Mesothelial cell of epicardium (in vitro differentiated cells): ENCODE results near the gene MRPL39. TPM values are rescaled to one million over a fixed set of nuclear protein-coding genes. Genes with fewer than 3 reads are reported as not detected.
A peak's percentile ranks its signal among the peaks of the same experiment; 100 is the strongest.
"Not testable (repeated sequence)": the region's sequence is repeated elsewhere in the genome, so short reads cannot be mapped to it uniquely, and the experiment has no call there.

Experiments
- DNase-seq, 2 experiments: peaks; one replicate each; pipeline ENCODE4 v3.0.0; 2021; ENCODE audit warnings: low spot score in 2 of 2; ENCODE audit not compliant: unreplicated experiment in 2 of 2
- H3K27ac Mint-ChIP-seq: 2 replicates; pipeline ENCODE4 v1.8.0; 2021; ENCODE audit warnings: mixed read lengths
- H3K27me3 Mint-ChIP-seq: 2 replicates; pipeline ENCODE4 v1.8.0; 2021; ENCODE audit warnings: low read depth, mixed read lengths
- H3K36me3 Mint-ChIP-seq: 2 replicates; pipeline ENCODE4 v1.8.0; 2021; ENCODE audit warnings: mixed read lengths
- H3K4me1 Mint-ChIP-seq: 2 replicates; pipeline ENCODE4 v1.8.0; 2021; ENCODE audit warnings: mixed read lengths
- H3K4me3 Mint-ChIP-seq: 2 replicates; pipeline ENCODE4 v1.8.0; 2021; ENCODE audit warnings: mild to moderate bottlenecking, moderate library complexity, mixed read lengths
- H3K9me3 Mint-ChIP-seq: 2 replicates; pipeline ENCODE4 v1.8.0; 2021; ENCODE audit warnings: mixed read lengths
- CTCF ChIP-seq: fragments of 200-600 bp; sonication (generic); IDR thresholded peaks from one replicate; pipeline ENCODE4 v1.5.0; 2021; ENCODE audit warnings: antibody characterized with exemption; ENCODE audit not compliant: unreplicated experiment
- total RNA-seq: library from RNA; stranded (reverse); gene quantifications from 3 replicates; pipeline ENCODE4 v1.2.1, GENCODE V29; 2021

The MRPL39 gene
- total RNA-seq, 1 donor from 2014 or later, result 26.4 TPM

- no peak for DNase-seq
- Mint-ChIP-seq H3K4me3 (peak overlapping the region; percentile 60), H3K4me1 (peaks cover 17% of the 10 kb centered on the region), H3K36me3 (no peaks in the 10 kb centered on the region), H3K27me3 (peaks cover 70% of the 10 kb centered on the region), H3K27ac (no peak overlapping the region), H3K9me3 (no peaks in the 10 kb centered on the region)
- TF ChIP-seq CTCF, result no peak
Measured at GRCh38 chr21:25637851-25638659, 30.8 kb upstream of the MRPL39 start.

GRCh38 chr21:25636727-25637126 is 29.4 kb upstream of the MRPL39 start:
- Mint-ChIP-seq H3K36me3 (no peaks in the 10 kb centered on the region), H3K9me3 (no peaks in the 10 kb centered on the region), H3K4me3 (no peak overlapping the region), H3K4me1 (peaks cover 17% of the 10 kb centered on the region), H3K27ac (no peak overlapping the region), H3K27me3 (peaks cover 59% of the 10 kb centered on the region)
- DNase-seq, result no peak
- no peak for TF ChIP-seq CTCF

GRCh38 chr21:25635310-25635709 is 28.0 kb upstream of the MRPL39 start:
- no peak overlapping the region for H3K4me3 Mint-ChIP-seq

GRCh38 chr21:25632296-25632695 is 25.0 kb upstream of the MRPL39 start:
- Mint-ChIP-seq H3K27ac (no peak overlapping the region), H3K27me3 (peaks cover 24% of the 10 kb centered on the region), H3K36me3 (no peaks in the 10 kb centered on the region), H3K4me1 (no peaks in the 10 kb centered on the region), H3K9me3 (no peaks in the 10 kb centered on the region), H3K4me3 (no peak overlapping the region)
- DNase-seq, result no peak
- no peak for TF ChIP-seq CTCF

More at GRCh38 chr21:25635310-25635709, 28.0 kb upstream of the MRPL39 start:
- Mint-ChIP-seq H3K4me1 (peaks cover 12% of the 10 kb centered on the region), H3K27ac (no peak overlapping the region), H3K9me3 (no peaks in the 10 kb centered on the region), H3K36me3 (no peaks in the 10 kb centered on the region), H3K27me3 (peaks cover 44% of the 10 kb centered on the region)
- DNase-seq, result no peak
- no peak for TF ChIP-seq CTCF

- no peak overlapping the region for H3K4me3 Mint-ChIP-seq
- peak overlapping the region; percentile 23 for H3K27ac Mint-ChIP-seq
- H3K36me3 Mint-ChIP-seq, result no peaks in the 10 kb centered on the region
- no peaks in the 10 kb centered on the region for H3K9me3 Mint-ChIP-seq
- no peak for DNase-seq
- TF ChIP-seq CTCF, result no peak
- no peaks in the 10 kb centered on the region for H3K27me3 Mint-ChIP-seq
- H3K4me1 Mint-ChIP-seq, result peaks cover 8% of the 10 kb centered on the region
Measured at GRCh38 chr21:25626757-25627156, 19.5 kb upstream of the MRPL39 start.

GRCh38 chr21:25625776-25626555 is 18.7 kb upstream of the MRPL39 start:
- not testable (repeated sequence) for H3K27me3 Mint-ChIP-seq, H3K4me1 Mint-ChIP-seq, H3K36me3 Mint-ChIP-seq, H3K27ac Mint-ChIP-seq, H3K9me3 Mint-ChIP-seq, H3K4me3 Mint-ChIP-seq, DNase-seq
